AG09319 (cell line): Measurements from ENCODE around the gene ELP4.

Experiments
- DNase-seq: peaks from one replicate; pipeline ENCODE4 v3.0.0-alpha.2; 2010; ENCODE audit warnings: low read depth; ENCODE audit errors: extremely low read depth
- TF ChIP-seq, protein P1 (sequence below): IDR thresholded peaks from 2 replicates; pipeline ENCODE4 v1.5.1; 2011; ENCODE audit warnings: low read depth, mild to moderate bottlenecking, inconsistent platforms, low read length, moderate library complexity

ELP4 gene

DNA sequence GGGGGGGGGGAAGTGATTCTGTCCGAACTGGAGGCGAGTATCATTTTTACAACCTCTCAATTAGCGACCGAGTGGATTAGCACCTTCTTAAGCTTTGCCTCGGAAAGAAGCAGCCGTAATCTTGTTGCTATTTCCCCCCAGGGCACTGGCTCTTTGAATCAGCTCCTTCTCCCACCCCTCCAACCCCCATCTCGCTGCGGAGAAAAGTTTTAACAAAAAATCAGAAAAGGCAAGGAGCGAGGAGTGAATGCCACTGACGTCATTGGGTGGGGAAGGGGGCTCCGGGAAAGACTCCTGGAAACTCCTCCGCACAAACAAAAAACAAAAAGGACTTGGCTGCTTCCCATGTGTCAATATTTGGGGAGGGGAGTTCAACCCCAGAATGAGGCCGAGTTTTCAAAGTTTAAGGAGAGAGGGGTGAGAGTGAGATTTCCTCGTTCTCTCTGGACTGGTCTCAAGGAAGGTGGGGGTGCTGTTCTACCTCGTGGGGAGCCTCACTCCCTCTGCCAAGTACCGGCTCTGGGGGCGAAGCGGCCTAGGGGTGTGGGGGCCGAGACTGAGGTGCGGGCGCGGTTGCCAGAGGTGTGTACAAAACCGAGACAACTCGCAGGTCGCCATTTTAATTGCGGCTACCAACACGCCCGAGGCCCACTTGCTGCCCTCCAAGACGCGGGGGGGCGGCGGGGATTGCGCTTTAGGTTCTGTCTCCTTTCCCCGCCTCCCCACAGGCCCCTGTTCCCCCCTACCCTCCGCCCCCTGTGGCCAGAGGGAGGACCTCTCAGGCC lies 304.0 kb downstream of the ELP4 start:
- DNase-seq = no peak
- TF ChIP-seq, protein P1, sequence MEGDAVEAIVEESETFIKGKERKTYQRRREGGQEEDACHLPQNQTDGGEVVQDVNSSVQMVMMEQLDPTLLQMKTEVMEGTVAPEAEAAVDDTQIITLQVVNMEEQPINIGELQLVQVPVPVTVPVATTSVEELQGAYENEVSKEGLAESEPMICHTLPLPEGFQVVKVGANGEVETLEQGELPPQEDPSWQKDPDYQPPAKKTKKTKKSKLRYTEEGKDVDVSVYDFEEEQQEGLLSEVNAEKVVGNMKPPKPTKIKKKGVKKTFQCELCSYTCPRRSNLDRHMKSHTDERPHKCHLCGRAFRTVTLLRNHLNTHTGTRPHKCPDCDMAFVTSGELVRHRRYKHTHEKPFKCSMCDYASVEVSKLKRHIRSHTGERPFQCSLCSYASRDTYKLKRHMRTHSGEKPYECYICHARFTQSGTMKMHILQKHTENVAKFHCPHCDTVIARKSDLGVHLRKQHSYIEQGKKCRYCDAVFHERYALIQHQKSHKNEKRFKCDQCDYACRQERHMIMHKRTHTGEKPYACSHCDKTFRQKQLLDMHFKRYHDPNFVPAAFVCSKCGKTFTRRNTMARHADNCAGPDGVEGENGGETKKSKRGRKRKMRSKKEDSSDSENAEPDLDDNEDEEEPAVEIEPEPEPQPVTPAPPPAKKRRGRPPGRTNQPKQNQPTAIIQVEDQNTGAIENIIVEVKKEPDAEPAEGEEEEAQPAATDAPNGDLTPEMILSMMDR = no peak

DNA sequence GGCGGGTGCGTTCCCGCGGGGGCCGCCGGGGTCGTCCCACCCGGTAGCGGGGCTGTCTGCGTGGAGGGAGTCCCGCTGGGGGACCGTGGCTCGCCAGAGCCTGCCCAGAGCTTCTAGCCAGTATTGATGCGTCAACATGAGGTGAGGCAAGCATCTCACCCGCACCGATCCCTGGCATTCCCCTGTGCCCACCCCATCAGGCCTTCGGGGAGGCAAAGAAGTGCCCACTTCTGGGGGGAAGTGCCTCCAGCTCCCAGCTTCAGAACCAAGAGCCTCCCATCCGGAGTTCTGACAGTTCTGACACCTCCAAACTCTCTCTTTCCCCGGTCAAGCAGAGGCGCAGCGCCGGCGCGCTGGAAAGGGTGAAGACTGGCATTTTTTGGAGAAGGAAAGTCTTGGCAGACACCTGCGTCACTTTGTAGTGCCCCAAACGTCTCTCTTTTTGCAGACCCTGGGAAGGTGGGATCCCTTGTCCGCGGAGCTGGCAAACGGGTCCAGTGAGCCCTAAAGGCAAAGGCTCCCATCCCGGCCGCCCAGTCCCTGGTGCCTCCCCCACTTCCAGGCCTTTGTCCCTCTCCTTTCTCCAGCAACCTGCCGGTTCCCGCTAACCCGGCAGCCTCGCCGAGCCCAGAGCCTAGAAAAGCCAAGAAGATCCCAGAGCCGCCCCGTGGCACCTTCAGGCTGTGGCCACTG lies 304.8 kb downstream of the ELP4 start:
- DNase-seq = no peak
- TF ChIP-seq, protein P1 = no peak

DNA sequence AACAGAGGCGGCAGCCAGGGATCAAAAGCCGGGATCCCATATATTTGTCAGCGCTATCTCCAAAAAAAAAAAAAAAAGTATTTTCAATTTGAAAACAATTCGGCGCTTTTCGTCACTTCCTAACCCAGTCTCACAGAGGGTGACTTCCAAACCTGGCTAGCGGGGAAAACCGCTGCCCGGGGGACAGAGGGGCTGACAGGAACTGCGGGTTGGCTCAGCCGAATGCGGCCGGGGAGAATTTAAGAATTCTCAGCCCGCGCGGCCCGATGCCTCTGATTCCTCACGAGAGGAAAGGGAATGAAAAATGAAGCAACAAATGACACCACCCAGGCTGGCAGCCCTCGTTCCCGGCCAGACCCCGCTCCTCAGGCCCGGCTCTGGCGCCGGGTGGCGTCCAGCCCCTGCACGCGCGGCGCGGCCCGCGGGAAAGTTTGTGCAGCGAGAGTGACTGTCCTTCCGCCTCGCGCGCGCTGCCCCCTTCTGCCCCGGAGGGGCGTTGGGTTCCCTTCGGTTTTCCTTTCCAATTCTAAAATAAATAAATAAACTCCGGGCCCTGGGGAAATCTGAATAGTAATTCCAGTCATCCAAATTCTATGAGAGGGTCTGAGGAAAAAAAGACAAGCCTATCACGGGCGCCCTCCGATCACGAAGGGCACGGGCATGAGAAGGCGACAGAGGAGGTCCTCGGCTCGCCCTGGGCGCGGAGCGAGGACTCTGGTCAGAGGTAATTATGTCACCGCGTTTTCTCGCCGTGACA lies 306.3 kb downstream of the ELP4 start:
- TF ChIP-seq, protein P1 = no peak; the same call in 1 of the 2 replicates
- DNase-seq = no peak

DNA sequence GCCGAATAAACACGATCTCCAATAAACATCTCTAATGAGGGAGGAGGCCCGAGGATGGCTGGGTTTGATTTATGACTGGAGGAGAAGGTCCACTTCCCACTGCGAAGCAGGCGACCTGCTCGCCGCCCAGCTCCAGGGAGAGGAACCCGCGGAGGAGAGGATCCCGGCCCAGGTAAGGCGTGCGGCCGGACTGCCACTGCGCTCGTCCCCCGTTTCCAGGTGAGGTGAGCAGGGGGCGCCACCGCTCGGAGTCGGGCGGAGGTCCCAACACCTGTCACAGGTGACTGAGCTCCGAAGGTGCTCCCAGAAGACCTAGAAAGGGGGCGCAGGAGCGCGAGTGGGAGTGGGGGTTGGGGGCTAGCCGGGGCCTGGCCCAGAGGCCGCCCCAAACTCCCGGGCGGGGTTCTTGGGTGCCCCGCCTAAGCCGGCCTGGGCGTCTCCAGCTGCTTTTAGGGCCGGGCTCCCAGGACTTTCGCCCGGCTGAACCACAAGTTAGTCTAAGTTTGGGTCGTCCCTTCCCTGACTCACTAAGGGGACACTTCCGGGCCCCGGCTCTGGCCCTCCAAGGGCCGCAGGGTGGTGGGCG lies 307.0 kb downstream of the ELP4 start:
- no peak for DNase-seq
- TF ChIP-seq, protein P1 = no peak

DNA sequence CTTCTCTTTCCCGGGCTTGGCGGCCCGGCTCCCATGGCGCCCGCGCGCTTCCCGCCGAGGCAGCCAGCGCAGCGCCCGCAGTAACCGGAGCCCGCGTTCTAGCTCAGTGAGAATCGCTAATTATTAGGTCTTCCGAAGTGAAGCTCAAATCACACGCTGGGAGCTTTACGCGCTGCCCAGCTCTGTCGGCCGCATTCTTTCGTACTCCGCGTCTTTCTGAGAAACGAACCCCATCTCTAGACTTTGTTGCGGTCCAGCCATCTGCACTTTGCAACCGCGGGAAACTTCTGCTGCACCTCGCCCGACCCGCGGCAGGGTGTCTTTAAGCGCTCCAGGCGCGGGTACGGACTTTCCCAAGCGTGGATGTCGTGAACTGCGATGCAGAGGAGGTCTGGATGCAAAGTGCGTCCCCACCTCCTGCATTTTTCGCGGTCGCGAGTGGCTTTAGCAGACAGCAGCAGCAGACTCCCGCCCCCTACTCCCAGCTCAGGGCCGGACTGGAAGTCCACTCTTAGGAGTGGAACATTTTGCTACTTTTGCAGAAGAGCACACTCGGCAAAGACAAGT lies 307.6 kb downstream of the ELP4 start:
- DNase-seq = no peak
- TF ChIP-seq, protein P1 = no peak

DNA sequence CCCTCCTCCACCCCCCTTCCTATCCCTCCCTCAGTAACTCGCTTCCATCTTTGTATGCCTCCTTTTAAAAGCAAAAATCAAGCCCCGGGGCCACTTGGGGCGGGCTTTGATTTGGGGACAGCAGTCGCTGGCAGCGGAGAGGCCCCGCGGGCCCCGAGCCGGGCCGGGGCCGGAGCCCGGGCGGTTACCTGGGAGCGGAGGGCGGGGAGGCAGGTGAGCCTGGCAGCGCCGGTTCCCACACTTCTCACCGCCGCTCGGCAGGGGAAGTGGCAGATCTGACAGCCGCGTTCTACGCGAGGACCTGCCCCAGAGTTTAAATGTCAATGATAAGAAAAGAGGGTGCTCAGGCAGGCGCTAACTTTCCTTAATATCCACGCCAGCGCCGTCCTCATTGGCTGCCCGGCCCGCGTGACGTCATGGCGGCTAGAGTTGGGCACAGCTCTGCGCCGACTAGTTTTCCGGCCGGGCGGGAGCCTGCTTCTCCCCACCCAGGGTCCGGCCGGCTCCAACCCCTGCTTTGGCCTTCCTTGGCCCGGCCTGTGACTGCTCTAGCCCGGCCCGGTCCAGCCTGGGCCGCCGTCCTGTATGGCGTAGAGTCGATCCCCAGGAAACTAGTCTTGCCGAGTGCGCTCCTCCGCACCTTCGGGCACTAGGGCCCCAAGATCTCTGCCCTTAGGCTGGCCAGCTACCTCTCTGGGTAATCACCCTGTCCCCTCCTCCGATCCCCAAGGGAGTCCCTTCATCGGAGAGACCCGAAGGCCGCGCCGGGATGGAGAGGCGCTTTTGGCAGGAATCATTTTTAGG lies 308.3 kb downstream of the ELP4 start:
- TF ChIP-seq, protein P1 = no peak
- no peak for DNase-seq
